Duodenal mucosa (tissue), 2 donors: ENCODE measurements around the gene CFH.
"Not testable (repeated sequence)": the region's sequence is repeated elsewhere in the genome, so short reads cannot be mapped to it uniquely, and the experiment has no call there.

Experiments used
- H3K27ac ChIP-seq: one replicate; pipeline ENCODE4 v1.7.0; 2013; ENCODE audit warnings: low read depth, low read length
- H3K27me3 ChIP-seq, 2 donors: one replicate each; pipeline ENCODE4 v1.7.0; 2013; ENCODE audit warnings: low read length in 2 of 2, control low read depth in 1 of 2; ENCODE audit not compliant: insufficient read depth in 2 of 2, control insufficient read depth in 1 of 2
- H3K36me3 ChIP-seq, 2 donors: one replicate each; pipeline ENCODE4 v1.7.0; 2013; ENCODE audit warnings: low read length in 2 of 2, control low read depth in 1 of 2; ENCODE audit not compliant: insufficient read depth in 2 of 2, control insufficient read depth in 1 of 2
- H3K4me1 ChIP-seq, 2 donors: one replicate each; pipeline ENCODE4 v1.7.0; 2013; ENCODE audit warnings: low read length in 2 of 2, control low read depth in 1 of 2; ENCODE audit not compliant: insufficient read depth in 2 of 2, control insufficient read depth in 1 of 2
- H3K4me3 ChIP-seq, 2 donors: one replicate each; pipeline ENCODE4 v1.7.0; 2013; ENCODE audit warnings: low read length in 2 of 2, low read depth in 1 of 2
- H3K9ac ChIP-seq, 2 donors: one replicate each; pipeline ENCODE4 v1.7.0; 2013; ENCODE audit warnings: low read length in 2 of 2, low read depth in 1 of 2
- H3K9me3 ChIP-seq, 2 donors: one replicate each; pipeline ENCODE4 v1.7.0; 2013; ENCODE audit warnings: low read length in 2 of 2, control low read depth in 1 of 2; ENCODE audit not compliant: control insufficient read depth in 1 of 2

CFH gene

GRCh38 chr1:196734460-196734859, 82.6 kb downstream of the CFH start:
- Histone ChIP-seq H3K9ac (no peak overlapping the region), H3K4me3 (no peak overlapping the region), H3K36me3 (no peaks in the 10 kb centered on the region), H3K4me1 (no peaks in the 10 kb centered on the region), H3K27me3 (no peaks in the 10 kb centered on the region), H3K9me3 (peaks cover 5 to 13% of the 10 kb centered on the region in 2 donors), H3K27ac (no peak overlapping the region)

DNA sequence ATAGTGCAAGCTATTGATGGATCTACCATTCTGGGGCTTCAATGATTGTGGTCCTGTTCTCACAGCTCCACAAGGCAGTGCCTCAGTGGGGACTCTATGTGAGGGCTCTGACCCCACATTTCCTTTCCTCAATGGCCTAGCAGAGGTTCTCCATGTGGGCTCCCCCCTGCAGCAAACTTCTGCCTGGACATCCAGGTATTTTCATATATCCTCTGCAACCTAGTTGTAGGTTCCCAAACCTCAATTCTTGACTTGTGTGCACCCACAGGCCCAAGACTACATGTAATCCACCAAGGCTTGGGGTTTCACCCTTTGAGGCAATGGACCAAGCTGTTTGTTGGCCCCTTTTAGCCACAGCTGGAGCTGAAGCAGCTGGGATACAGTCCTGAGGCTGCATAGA, 86.9 kb downstream of the CFH start:
- Histone ChIP-seq H3K9me3 (peaks cover 8 to 13% of the 10 kb centered on the region in 2 donors), H3K4me1 (no peaks in the 10 kb centered on the region), H3K27me3 (no peaks in the 10 kb centered on the region), H3K4me3 (no peak overlapping the region), H3K27ac (no peak overlapping the region), H3K36me3 (no peaks in the 10 kb centered on the region), H3K9ac (no peak overlapping the region)

- H3K27me3 ChIP-seq, H3K36me3 ChIP-seq, H3K4me1 ChIP-seq, H3K9ac ChIP-seq, H3K27ac ChIP-seq, H3K9me3 ChIP-seq, H3K4me3 ChIP-seq: not testable (repeated sequence)
Observed at GRCh38 chr1:196743244-196743643, 91.4 kb downstream of the CFH start.

DNA sequence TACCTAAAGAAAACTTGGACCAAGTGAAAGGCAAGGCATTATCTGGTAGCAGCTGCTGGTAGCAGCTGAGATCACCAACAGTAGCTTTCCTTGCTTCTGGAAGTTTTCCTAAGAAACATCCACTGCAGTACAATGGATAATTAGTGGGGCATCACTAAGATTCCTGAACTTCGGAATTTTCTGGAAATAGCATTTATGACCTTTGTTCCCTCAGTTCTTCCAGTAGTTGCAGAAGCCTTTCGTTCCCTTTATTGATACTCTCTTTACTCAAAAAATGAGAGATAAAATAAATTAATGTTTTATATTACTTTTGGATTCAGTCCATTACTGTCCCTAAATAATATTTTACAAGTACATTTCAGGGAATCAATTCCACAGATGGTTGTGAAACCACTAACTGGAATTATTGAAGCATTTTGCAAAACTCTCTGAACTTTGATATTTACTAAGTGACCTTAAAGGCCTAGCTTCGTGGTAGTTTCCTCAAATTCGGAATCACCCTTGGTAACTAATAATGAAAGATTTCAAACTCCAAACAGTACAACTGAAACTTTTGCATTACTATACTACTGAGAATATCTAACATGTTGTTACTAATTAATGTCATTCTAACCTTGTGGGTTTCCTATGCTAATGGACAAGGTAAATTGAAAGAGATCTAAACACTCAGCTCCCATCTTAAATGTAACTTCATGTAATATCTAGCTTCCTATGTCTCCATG, 113.3 kb downstream of the CFH start:
- H3K27ac ChIP-seq, H3K4me3 ChIP-seq, H3K4me1 ChIP-seq, H3K36me3 ChIP-seq, H3K9ac ChIP-seq, H3K9me3 ChIP-seq, H3K27me3 ChIP-seq: not testable (repeated sequence)

DNA sequence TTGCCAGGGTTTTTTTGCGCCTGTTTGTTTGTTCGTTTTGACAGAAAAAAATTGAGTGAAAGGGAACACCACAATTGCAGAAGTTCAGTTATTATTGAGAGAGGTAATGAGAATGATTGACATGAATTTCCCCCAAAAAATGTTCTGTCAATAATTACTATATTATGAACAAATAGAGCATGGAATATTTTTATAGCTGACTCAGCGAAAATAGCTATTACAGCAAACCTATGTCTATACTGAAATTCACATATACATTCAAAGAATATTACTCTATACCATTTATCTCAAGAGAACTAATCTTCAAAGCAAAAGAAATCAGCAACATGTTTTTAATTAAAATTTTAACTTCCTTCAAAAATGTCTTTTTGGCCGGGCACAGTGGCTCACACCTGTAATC, 118.0 kb downstream of the CFH start:
- not testable (repeated sequence) for H3K36me3 ChIP-seq, H3K4me1 ChIP-seq, H3K27me3 ChIP-seq, H3K9ac ChIP-seq, H3K27ac ChIP-seq, H3K9me3 ChIP-seq, H3K4me3 ChIP-seq

- Histone ChIP-seq H3K9ac (no peak overlapping the region), H3K27ac (no peak overlapping the region), H3K27me3 (no peaks in the 10 kb centered on the region), H3K4me1 (no peaks in the 10 kb centered on the region), H3K9me3 (no peaks in the 10 kb centered on the region), H3K36me3 (no peaks in the 10 kb centered on the region), H3K4me3 (no peak overlapping the region)
Observed at GRCh38 chr1:196773713-196774112, 121.9 kb downstream of the CFH start.

DNA sequence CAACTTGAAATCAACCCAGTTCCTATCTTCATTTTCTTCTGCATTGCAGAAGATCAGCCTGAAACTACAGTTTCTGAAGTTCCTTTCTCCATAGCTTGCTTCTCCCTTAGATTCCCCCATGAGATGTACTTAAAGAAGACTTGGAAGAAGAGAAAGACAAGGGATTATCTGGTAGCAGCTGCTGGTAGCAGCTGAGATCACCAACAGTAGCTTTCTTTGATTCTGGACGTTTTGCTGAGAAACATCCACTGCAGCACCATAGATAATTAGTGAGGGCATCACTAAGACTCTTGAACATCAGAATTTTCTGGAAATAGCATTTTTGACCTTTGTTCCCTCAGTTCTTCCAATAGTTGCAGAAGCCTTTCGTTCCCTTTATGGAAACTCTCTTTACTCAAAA, 122.3 kb downstream of the CFH start:
- no peaks in the 10 kb centered on the region for H3K36me3 ChIP-seq
- H3K9me3 ChIP-seq: no peaks in the 10 kb centered on the region
- no peaks in the 10 kb centered on the region for H3K4me1 ChIP-seq
- no peaks in the 10 kb centered on the region for H3K27me3 ChIP-seq
- no peak overlapping the region for H3K4me3 ChIP-seq
- no peak overlapping the region for H3K27ac ChIP-seq
- no peak overlapping the region for H3K9ac ChIP-seq

DNA sequence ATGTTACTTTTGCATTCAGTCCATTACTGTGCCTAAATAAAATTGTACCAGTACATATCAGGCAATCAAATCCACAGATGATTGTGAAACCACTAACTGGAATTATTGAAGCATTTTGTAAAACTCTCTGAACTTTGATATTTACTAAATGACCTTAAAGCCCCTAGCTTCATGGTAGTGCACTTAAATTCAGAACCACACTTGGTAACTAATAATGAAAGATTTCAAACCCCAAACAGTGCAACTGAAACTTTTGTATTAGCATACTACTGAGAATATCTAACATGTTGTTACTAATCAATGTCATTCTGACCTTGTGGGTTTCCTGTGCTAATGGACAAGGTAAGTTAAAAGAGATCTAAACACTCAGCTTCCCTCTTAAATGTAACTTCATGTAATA, 122.8 kb downstream of the CFH start, which contains the start of gene CFHR3:
CFHR3 (plus strand) TSS at position 238 of the 400 bp plus-strand sequence; CDS start at position 285, 47 bp downstream.
- Histone ChIP-seq H3K27me3 (no peaks in the 10 kb centered on the region), H3K4me1 (no peaks in the 10 kb centered on the region), H3K9me3 (no peaks in the 10 kb centered on the region), H3K36me3 (no peaks in the 10 kb centered on the region), H3K27ac (no peak within 1 kb of the TSS), H3K9ac (no peak within 1 kb of the TSS), H3K4me3 (no peak within 1 kb of the TSS)

- Histone ChIP-seq H3K9ac (no peak overlapping the region), H3K27me3 (no peaks in the 10 kb centered on the region), H3K4me1 (no peaks in the 10 kb centered on the region), H3K27ac (no peak overlapping the region), H3K36me3 (no peaks in the 10 kb centered on the region), H3K9me3 (no peaks in the 10 kb centered on the region), H3K4me3 (no peak overlapping the region)
Observed at GRCh38 chr1:196777603-196778002, 125.8 kb downstream of the CFH start.

- Histone ChIP-seq H3K27ac (no peak overlapping the region), H3K27me3 (no peaks in the 10 kb centered on the region), H3K36me3 (no peaks in the 10 kb centered on the region), H3K4me3 (no peak overlapping the region), H3K9me3 (no peaks in the 10 kb centered on the region), H3K4me1 (no peaks in the 10 kb centered on the region), H3K9ac (no peak overlapping the region)
Observed at GRCh38 chr1:196779093-196779492, 127.2 kb downstream of the CFH start.

GRCh38 chr1:196791252-196791651, 139.4 kb downstream of the CFH start:
- not testable (repeated sequence) for H3K4me3 ChIP-seq, H3K9me3 ChIP-seq, H3K27me3 ChIP-seq, H3K36me3 ChIP-seq, H3K9ac ChIP-seq, H3K27ac ChIP-seq, H3K4me1 ChIP-seq
